ENCODE measurements around the gene LRRC3. TPM values are rescaled to one million over a fixed set of nuclear protein-coding genes. Genes with fewer than 3 reads are reported as not detected.

LRRC3 gene
- total RNA-seq, 1 donor from 2014 or later: 3.0 TPM

DNA sequence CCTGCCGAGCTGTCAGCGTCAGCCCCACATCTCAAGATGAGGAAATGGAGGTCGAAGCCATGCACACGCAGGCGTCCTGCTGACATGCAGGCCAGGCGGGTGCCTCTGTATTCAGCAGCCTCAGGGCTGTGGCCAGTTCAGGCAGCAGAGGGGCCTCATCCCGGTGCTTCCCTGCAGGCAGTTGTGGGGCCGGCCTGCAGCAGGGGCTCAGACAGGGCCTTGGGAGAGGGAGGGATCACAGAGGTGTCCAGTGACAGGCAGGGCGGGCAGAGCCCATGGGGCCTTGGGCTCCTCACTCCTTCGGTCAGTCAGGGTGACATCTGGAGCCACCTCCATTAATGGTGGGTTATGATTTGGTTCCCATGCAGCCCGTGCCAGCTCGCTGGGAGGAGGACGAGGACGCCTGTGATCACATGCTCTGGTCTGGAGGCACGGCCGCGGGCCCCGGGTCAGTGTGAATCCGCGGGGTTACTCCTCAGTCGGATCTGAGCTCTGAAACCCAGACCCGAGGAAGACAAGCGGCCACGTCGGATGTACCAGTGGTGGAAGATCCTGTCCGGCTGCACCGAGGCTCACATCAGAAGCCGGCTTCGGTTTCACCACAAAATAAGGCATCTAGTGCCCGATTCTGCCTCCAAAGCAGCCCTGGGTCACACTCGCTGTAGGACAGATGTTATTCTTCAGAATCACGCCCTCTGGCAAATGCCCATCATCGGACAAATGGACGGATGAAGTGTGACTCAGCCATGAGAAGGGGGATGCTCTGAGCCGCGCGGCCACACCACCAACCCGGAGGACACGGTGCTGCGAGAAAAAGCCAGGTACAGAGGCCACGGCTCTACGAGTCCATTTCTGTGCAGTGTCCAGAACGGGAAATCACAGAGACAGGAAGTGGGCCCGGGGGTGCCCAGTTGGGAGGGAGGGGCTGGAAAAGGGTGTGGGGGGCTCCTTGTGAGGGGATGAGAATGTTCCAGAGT, 51.3 kb downstream of the LRRC3 start:
- TF ChIP-seq, protein P1, sequence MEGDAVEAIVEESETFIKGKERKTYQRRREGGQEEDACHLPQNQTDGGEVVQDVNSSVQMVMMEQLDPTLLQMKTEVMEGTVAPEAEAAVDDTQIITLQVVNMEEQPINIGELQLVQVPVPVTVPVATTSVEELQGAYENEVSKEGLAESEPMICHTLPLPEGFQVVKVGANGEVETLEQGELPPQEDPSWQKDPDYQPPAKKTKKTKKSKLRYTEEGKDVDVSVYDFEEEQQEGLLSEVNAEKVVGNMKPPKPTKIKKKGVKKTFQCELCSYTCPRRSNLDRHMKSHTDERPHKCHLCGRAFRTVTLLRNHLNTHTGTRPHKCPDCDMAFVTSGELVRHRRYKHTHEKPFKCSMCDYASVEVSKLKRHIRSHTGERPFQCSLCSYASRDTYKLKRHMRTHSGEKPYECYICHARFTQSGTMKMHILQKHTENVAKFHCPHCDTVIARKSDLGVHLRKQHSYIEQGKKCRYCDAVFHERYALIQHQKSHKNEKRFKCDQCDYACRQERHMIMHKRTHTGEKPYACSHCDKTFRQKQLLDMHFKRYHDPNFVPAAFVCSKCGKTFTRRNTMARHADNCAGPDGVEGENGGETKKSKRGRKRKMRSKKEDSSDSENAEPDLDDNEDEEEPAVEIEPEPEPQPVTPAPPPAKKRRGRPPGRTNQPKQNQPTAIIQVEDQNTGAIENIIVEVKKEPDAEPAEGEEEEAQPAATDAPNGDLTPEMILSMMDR (conservative IDR thresholded peaks at IDR 0.05; ENCODE audit: low read depth, low read length): no peak
- H3K4me3 ChIP-seq (ENCODE audit: low read depth, low read length): no peak overlapping the region
- DNase-seq (ENCODE audit: low read depth): no peak

DNA sequence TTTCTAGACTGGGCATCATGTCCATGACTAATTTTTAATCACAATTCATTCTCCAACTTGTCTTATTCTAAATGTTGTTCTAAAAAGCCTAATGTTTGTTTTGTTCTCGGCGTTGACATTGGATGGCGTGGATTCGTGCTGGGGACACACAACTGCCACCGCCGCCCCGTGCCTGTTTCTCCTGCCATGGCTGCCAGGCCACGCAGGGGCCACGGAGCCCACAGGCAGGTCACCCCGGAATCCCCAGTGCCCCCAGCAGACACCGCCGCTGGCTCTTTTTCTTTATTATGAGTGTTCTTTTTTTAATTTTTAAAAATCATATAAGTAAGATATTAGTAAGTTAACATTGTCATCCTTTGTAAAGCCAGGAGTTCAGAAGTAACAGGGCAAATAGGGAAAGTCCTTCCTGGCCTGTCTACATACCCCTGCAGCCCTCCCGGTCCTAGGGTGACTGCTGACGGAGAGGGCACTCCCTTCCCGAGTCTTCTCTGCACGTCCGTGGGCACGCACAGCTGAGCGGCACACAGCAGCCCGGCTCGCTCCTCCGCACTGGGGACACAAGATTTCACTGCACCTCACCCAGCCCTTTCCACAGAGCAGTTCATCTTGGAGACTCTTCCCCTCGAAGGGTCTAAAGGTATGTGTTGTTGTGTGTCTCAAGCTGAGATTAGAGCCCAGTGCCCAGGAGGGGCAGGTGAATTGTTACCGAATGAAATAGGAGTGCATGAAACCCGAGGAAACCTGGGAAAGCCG, 52.5 kb downstream of the LRRC3 start:
- TF ChIP-seq, protein P1 (conservative IDR thresholded peaks at IDR 0.05; ENCODE audit: low read depth, low read length): no peak
- H3K4me3 ChIP-seq (ENCODE audit: low read depth, low read length): no peak overlapping the region
- DNase-seq (ENCODE audit: low read depth): no peak

DNA sequence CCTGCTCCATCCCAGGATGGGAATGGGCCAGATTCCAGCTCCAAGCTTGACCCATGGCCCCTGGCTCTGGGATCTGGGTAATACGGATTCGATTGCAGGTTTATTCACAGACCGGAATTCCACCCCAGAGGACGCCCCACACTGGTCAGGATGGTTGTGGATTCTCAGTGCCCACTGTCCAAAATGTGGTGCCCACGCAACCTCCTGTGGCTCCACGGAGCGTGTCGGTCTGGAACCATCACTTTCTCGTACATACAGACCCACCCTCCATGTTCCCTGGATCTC, 53.1 kb downstream of the LRRC3 start:
- H3K4me3 ChIP-seq (ENCODE audit: low read depth, low read length): no peak overlapping the region
- DNase-seq (ENCODE audit: low read depth): no peak
- TF ChIP-seq, protein P1 (conservative IDR thresholded peaks at IDR 0.05; ENCODE audit: low read depth, low read length): no peak

- TF ChIP-seq, protein P1 (conservative IDR thresholded peaks at IDR 0.05; ENCODE audit: low read depth, low read length): no peak
- no peak overlapping the region for H3K4me3 ChIP-seq (ENCODE audit: low read depth, low read length)
- no peak for DNase-seq (ENCODE audit: low read depth)
Observed at GRCh38 chr21:44508711-44509445, 53.6 kb downstream of the LRRC3 start.

DNA sequence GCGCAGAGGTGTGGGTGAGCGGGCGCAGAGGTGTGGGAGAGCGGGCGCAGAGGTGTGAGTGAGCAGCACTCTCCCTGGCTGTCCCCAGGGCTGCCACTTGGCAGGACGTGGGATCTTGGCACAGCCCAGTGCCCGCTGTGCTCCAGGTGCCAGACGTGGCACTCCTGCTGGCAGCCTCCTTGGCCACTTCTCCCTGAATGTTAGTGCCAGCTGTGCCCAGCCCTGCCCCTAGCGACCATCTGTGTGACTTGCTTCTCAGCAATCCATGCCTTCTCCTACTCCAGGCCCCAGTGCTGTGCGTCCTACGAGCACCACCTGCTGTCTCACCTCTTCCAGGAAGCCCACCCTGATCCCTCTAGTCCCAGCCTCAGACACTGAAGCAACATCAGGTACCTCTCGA, 54.2 kb downstream of the LRRC3 start:
- no peak overlapping the region for H3K4me3 ChIP-seq (ENCODE audit: low read depth, low read length)
- no peak for DNase-seq (ENCODE audit: low read depth)

DNA sequence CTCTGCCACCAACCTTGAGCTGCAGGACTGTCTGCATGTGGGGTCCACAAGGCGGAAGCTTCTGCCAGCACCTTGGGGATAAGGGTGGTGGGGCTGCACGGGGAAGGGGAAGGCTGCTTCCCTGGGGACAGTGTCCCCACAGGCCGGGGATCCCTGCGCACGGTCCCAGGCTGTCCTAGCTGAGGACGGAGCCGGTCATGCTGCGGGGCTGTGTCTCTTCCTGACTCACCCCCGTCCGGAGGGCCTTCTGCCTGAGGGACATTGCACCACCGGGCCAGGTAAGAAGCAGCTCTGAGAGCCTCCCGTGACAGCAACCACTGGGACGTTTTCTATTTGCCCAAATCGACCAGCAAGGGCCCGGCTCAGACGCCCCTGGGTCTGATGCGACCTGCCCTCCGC, 54.8 kb downstream of the LRRC3 start:
- no peak for DNase-seq (ENCODE audit: low read depth)
- TF ChIP-seq, protein P1 (conservative IDR thresholded peaks at IDR 0.05; ENCODE audit: low read depth, low read length): no peak
- no peak overlapping the region for H3K4me3 ChIP-seq (ENCODE audit: low read depth, low read length)

More for the DNA sequence above, 54.2 kb downstream of the LRRC3 start:
- TF ChIP-seq, protein P1 (conservative IDR thresholded peaks at IDR 0.05; ENCODE audit: low read depth, low read length): peak; percentile 28

Measured in epithelial cell of proximal tubule (primary cell).